GM19043 (cell line): Measurements from ENCODE around the gene BARD1.

Source experiments
- ATAC-seq: cut with Tn5 transposase; IDR thresholded peaks from one replicate; pipeline ENCODE4 v1.9.1; 2021; ENCODE audit warnings: low read depth; ENCODE audit not compliant: unreplicated experiment

BARD1 gene

DNA sequence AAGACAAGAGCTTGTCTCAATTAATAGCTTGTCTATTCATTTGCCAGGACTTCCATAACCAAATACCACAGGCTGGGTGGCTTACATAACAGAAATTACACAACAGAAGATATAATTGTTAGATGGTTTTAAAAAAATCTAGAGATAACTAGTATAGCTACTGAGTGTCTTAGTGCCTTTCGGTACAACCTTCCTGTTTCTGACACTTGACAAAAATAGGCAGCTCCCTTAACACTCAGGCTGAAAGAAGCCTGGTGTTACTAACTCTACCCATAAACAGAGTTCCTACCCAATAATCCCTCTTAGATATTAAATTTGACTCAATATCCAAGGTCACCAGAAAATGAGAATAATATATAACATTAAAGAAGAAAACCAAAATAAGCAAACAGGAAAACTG lies 129.7 kb downstream of the BARD1 start:
- no peak for ATAC-seq

DNA sequence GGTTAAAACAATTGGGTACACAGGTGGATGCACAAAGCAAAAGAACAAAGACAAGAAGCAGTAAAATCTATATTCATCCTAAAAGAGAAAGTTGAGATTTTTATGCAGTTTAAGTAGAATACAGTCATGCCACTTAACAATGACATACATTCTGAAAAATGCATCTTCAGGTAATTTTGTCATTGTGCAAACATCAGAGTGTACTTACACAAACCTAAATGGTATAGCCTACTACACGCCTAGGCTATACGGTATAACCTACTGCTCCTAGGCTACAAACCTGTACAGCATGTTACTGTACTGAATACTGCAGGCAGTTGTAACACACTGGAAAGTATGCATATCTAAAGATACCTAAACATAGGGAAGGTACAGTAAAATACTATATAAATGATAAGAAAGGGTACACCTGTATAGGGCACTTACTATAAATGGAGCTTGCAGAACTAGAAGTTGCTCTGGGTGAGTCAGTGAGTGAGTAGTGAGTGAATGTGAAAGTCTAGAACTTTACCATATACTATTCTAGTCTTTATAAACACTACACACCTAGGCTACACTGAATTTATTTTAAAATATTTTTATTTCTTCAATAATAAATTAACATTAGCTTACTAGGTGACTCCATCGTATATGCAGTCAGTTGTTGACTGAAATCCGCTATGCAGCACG lies 132.9 kb downstream of the BARD1 start:
- no peak for ATAC-seq
